HCT116 (cell line): ENCODE measurements around the gene FAM76B. TPM values are rescaled to one million over a fixed set of nuclear protein-coding genes. Genes with fewer than 3 reads are reported as not detected.

Source experiments
- ATAC-seq: fragments of 200-7000 bp; cut with Tn5 transposase; 2 replicates; pipeline ENCODE4 v1.9.1; 2020; ENCODE audit warnings: mild to moderate bottlenecking, moderate library complexity
- BruUV-seq: library from RNA; stranded (reverse); fragments of 400-500 nt; replicated peaks from 2 replicates; lab custom pipeline; 2021; lab: Mats Ljungman, UMichigan
- CTCF ChIA-PET: fragments of 300-600 bp; sonication (Branson Sonifier 250); formaldehyde crosslinking; loops from one replicate; lab custom pipeline; 2021; ENCODE audit warnings: antibody characterized with exemption; lab: Charles Lee
- POLR2A ChIA-PET: fragments of 300-600, 350-600 bp; sonication (Branson Sonifier 250); formaldehyde crosslinking; loops from one replicate; lab custom pipeline; 2021; ENCODE audit warnings: antibody characterized with exemption; lab: Charles Lee
- RAD21 ChIA-PET, 2 experiments: fragments of 300-600 bp; sonication (Branson Sonifier 250); formaldehyde crosslinking; loops; one replicate each; lab custom pipeline; 2023; ENCODE audit warnings: low total read pairs in 2 of 2; ENCODE audit not compliant: uncharacterized antibody in 2 of 2, unreplicated experiment in 2 of 2, low non-redundant PET in 1 of 2; lab: Charles Lee
- DNase-seq: peaks from one replicate; pipeline ENCODE4 v3.0.0-alpha.2; 2010; ENCODE audit warnings: low read depth, low spot score
- H2AFZ ChIP-seq: fragments of 200-600 bp; shearing (Covaris generic), sonication (generic); 2 replicates; pipeline ENCODE4 v1.6.1; 2017; ENCODE audit warnings: low read depth, mixed run types, mixed read lengths, antibody characterized with exemption, low read length; ENCODE audit not compliant: poor library complexity, severe bottlenecking
- H3K27ac ChIP-seq: 2 replicates; pipeline ENCODE4 v1.5.1; 2012; ENCODE audit warnings: low read depth, low read length
- H3K27me3 ChIP-seq: fragments of 200-600 bp; sonication (generic); 2 replicates; pipeline ENCODE4 v1.6.1; 2016; ENCODE audit warnings: mixed run types, low read length, mixed read lengths; ENCODE audit not compliant: insufficient read depth
- H3K36me3 ChIP-seq, 2 experiments: fragments of 200-500 bp in 1 of 2; fragments of 200-600 bp in 1 of 2; sonication (Bioruptor generic) in 1 of 2; sonication (generic) in 1 of 2; 2 replicates each; pipeline versions ENCODE4 v1.5.1 to v1.6.1; 2014 to 2016; ENCODE audit warnings: low read length in 2 of 2, inconsistent platforms in 1 of 2, mixed read lengths in 1 of 2, mixed run types in 1 of 2; ENCODE audit not compliant: insufficient read depth in 2 of 2, control insufficient read depth in 1 of 2
- H3K4me1 ChIP-seq, 2 experiments: fragments of 200-600 bp in 1 of 2; sonication (generic) in 1 of 2; 2 replicates each; pipeline versions ENCODE4 v1.5.1 to v1.6.1; 2012 to 2017; ENCODE audit warnings: low read length in 2 of 2, inconsistent platforms in 1 of 2, mild to moderate bottlenecking in 1 of 2, mixed read lengths in 1 of 2, mixed run types in 1 of 2, moderate library complexity in 1 of 2; ENCODE audit not compliant: insufficient read depth in 2 of 2, control insufficient read depth in 1 of 2
- H3K4me2 ChIP-seq: fragments of 200-600 bp; sonication (generic); 2 replicates; pipeline ENCODE4 v1.6.1; 2017; ENCODE audit warnings: mixed run types, low read length, mixed read lengths
- H3K4me3 ChIP-seq, 2 experiments: fragments of 200-600 bp in 1 of 2; sonication (generic) in 1 of 2; replicated peaks in 1 of 2; 2 replicates each; pipeline ENCODE4 v1.5.1; 2011 to 2016; ENCODE audit warnings: low read length in 2 of 2, control low read depth in 1 of 2, low read depth in 1 of 2, mild to moderate bottlenecking in 1 of 2, mixed read lengths in 1 of 2, mixed run types in 1 of 2
- H3K79me2 ChIP-seq: fragments of 200-600 bp; sonication (generic); 2 replicates; pipeline ENCODE4 v1.6.1; 2017; ENCODE audit warnings: mild to moderate bottlenecking, mixed run types, low read length, moderate library complexity, mixed read lengths; ENCODE audit not compliant: insufficient read depth
- H3K9ac ChIP-seq: fragments of 200-600 bp; sonication (generic); 2 replicates; pipeline ENCODE4 v1.6.1; 2016; ENCODE audit warnings: low read length, mixed read lengths
- H3K9me2 ChIP-seq: fragments of 200-600 bp; sonication (generic), shearing (Covaris generic); 2 replicates; pipeline ENCODE4 v1.6.1; 2017; ENCODE audit warnings: mixed run types, mild to moderate bottlenecking, moderate library complexity; ENCODE audit not compliant: insufficient read depth
- H3K9me3 ChIP-seq, 2 experiments: fragments of 200-500 bp in 1 of 2; fragments of 200-600 bp in 1 of 2; sonication (Bioruptor generic) in 1 of 2; sonication (generic) in 1 of 2; 2 replicates each; pipeline ENCODE4 v1.6.1; 2014 to 2017; ENCODE audit warnings: low read length in 2 of 2, mixed read lengths in 2 of 2, inconsistent platforms in 1 of 2, low read depth in 1 of 2, mild to moderate bottlenecking in 1 of 2, mixed run types in 1 of 2, moderate library complexity in 1 of 2; ENCODE audit not compliant: control insufficient read depth in 1 of 2, insufficient read depth in 1 of 2
- H4K20me1 ChIP-seq: fragments of 200-600 bp; sonication (generic), shearing (Covaris generic); 2 replicates; pipeline ENCODE4 v1.6.1; 2017; ENCODE audit warnings: mixed run types, mild to moderate bottlenecking, moderate library complexity; ENCODE audit not compliant: insufficient read depth
- CEBPB ChIP-seq: IDR thresholded peaks from 2 replicates; pipeline ENCODE4 v1.6.1; 2012; ENCODE audit warnings: low read depth
- CTCF ChIP-seq, 3 experiments: fragments of 200-600 bp in 1 of 3; sonication (generic) in 1 of 3; IDR thresholded peaks in 2 of 3; conservative IDR thresholded peaks in 1 of 3; 2 replicates each; pipeline ENCODE4 v1.5.1; 2012 to 2017; ENCODE audit warnings: low read depth in 2 of 3, low read length in 2 of 3, antibody characterized with exemption in 1 of 3, borderline replicate concordance in 1 of 3, control low read depth in 1 of 3, mild to moderate bottlenecking in 1 of 3, mixed read lengths in 1 of 3, mixed run types in 1 of 3, moderate library complexity in 1 of 3; ENCODE audit not compliant: insufficient read depth in 1 of 3
- EGR1 ChIP-seq: IDR thresholded peaks from 2 replicates; pipeline ENCODE4 v1.6.1; 2012; ENCODE audit warnings: low read depth
- EZH2 ChIP-seq: fragments of 200-600 bp; sonication (generic); IDR thresholded peaks from 2 replicates; pipeline ENCODE4 v1.6.1; 2017; ENCODE audit warnings: antibody characterized with exemption, mixed run types
- FOSL1 ChIP-seq: IDR thresholded peaks from 2 replicates; pipeline ENCODE4 v1.6.1; 2012; ENCODE audit warnings: low read depth
- JUND ChIP-seq: IDR thresholded peaks from 2 replicates; pipeline ENCODE4 v1.6.1; 2012
- POLR2AphosphoS5 ChIP-seq: IDR thresholded peaks from 2 replicates; pipeline ENCODE4 v1.6.1; 2011; ENCODE audit warnings: mild to moderate bottlenecking, low read depth, low read length, moderate library complexity
- RAD21 ChIP-seq: IDR thresholded peaks from 2 replicates; pipeline ENCODE4 v1.6.1; 2012; ENCODE audit warnings: low read depth, mild to moderate bottlenecking
- SIN3A ChIP-seq: IDR thresholded peaks from 2 replicates; pipeline ENCODE4 v1.6.1; 2012; ENCODE audit warnings: low read depth
- SP1 ChIP-seq: IDR thresholded peaks from 2 replicates; pipeline ENCODE4 v1.6.1; 2012; ENCODE audit warnings: low read depth
- SRF ChIP-seq: IDR thresholded peaks from 2 replicates; pipeline ENCODE4 v1.6.1; 2012; ENCODE audit warnings: low read depth
- TCF7L2 ChIP-seq: IDR thresholded peaks from 2 replicates; pipeline ENCODE4 v1.7.0; 2011; ENCODE audit warnings: borderline replicate concordance, inconsistent platforms; ENCODE audit not compliant: insufficient read depth, insufficient read length; ENCODE audit errors: extremely low read depth
- YY1 ChIP-seq: IDR thresholded peaks from 2 replicates; pipeline ENCODE4 v1.6.1; 2011; ENCODE audit warnings: low read length, low read depth, moderate library complexity, mild to moderate bottlenecking; ENCODE audit not compliant: insufficient replicate concordance; ENCODE audit errors: extremely low read depth
- ZFX ChIP-seq: fragments of 450-650 bp; IDR thresholded peaks from 2 replicates; pipeline ENCODE4 v1.6.1; 2017
- intact Hi-C: fragments of 100-400 bp; cut with micrococcal nuclease; formaldehyde crosslinking; loops from 2 replicates; pipeline ENCODE4 v1.10.0; 2022
- total RNA-seq: library from RNA; stranded (reverse); gene quantifications from one replicate; pipeline ENCODE4 v1.2.1, GENCODE V29; 2021; ENCODE audit not compliant: unreplicated experiment
- TF ChIP-seq, protein P1 (sequence below): IDR thresholded peaks from 2 replicates; pipeline ENCODE4 v1.6.1; 2012
- TF ChIP-seq, protein P2 (sequence below): IDR thresholded peaks from 2 replicates; pipeline ENCODE4 v1.6.1; 2012
- TF ChIP-seq, protein P3 (sequence below): IDR thresholded peaks from 2 replicates; pipeline ENCODE4 v1.6.1; 2011; ENCODE audit warnings: mild to moderate bottlenecking, low read length, moderate library complexity; ENCODE audit not compliant: insufficient replicate concordance; ENCODE audit errors: extremely low read depth
- TF ChIP-seq, protein P4 (sequence below): IDR thresholded peaks from 2 replicates; pipeline ENCODE4 v1.6.1; 2012; ENCODE audit warnings: low read depth

Gene FAM76B
- total RNA-seq, 1 experiment from 2014 or later, result 27.5 TPM

DNA sequence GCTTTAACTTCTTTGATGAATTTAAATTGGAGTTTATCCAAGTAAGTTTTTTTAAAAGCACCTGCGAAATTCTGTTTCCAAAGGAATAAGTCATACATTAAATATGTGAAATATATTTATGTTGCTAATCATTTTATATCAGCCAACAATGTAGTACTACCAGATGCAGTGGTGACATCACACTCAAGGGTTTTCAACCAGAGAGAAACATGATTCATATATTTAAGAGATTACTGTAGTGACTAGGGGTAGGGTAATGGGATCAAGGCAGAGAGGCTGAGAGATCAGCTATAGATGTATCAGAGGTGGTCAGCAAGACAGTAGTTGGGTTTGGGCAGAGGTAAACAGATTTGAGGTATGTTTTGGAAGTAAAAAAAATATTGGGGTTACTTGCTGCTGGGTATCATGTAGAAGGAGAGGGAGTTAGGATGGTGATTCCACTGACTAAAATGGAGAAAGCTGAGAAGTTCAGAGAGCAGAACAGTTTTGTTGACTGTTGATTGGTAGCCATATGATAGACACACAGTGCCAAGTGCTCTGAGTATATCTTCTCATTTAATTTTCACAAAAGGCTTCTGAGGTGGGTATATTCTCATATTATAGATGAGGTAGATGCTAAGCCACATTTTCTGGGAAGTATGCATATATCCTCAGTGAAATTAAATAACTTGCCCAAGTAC, 40.1 kb upstream of the FAM76B start:
- RAD21 ChIA-PET, result no interaction called here
- Histone ChIP-seq H3K27me3 (no peaks in the 10 kb centered on the region), H3K79me2 (no peaks in the 10 kb centered on the region), H3K27ac (no peak overlapping the region), H3K9me2 (no peaks in the 10 kb centered on the region), H3K36me3 (peaks cover 19 to 22% of the 10 kb centered on the region in 2 experiments), H4K20me1 (no peaks in the 10 kb centered on the region), H2AFZ (no peak overlapping the region), H3K4me3 (no peak overlapping the region), H3K9ac (no peak overlapping the region), H3K4me2 (no peak overlapping the region), H3K4me1 (no peaks in the 10 kb centered on the region), H3K9me3 (no peaks in the 10 kb centered on the region)
- POLR2A ChIA-PET, result no interaction called here
- intact Hi-C loops, result no loop called here
- TF ChIP-seq SRF (no peak), FOSL1 (no peak), TCF7L2 (no peak), SP1 (no peak), JUND (no peak), ZFX (no peak), RAD21 (no peak), SIN3A (no peak), POLR2AphosphoS5 (no peak), CEBPB (no peak), YY1 (no peak), CTCF (IDR thresholded peaks at IDR 0.05 in 2 of 3, conservative IDR thresholded peaks at IDR 0.05 in 1 of 3; ENCODE audit: borderline replicate concordance in 1 of 3, insufficient read depth in 1 of 3, low read depth in 2 of 3, low read length in 2 of 3) (no peak), EZH2 (no peak), EGR1 (no peak)
- TF ChIP-seq, protein P1, sequence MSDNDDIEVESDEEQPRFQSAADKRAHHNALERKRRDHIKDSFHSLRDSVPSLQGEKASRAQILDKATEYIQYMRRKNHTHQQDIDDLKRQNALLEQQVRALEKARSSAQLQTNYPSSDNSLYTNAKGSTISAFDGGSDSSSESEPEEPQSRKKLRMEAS, result no peak
- TF ChIP-seq, protein P2, sequence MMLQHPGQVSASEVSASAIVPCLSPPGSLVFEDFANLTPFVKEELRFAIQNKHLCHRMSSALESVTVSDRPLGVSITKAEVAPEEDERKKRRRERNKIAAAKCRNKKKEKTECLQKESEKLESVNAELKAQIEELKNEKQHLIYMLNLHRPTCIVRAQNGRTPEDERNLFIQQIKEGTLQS, result no peak
- TF ChIP-seq, protein P3, sequence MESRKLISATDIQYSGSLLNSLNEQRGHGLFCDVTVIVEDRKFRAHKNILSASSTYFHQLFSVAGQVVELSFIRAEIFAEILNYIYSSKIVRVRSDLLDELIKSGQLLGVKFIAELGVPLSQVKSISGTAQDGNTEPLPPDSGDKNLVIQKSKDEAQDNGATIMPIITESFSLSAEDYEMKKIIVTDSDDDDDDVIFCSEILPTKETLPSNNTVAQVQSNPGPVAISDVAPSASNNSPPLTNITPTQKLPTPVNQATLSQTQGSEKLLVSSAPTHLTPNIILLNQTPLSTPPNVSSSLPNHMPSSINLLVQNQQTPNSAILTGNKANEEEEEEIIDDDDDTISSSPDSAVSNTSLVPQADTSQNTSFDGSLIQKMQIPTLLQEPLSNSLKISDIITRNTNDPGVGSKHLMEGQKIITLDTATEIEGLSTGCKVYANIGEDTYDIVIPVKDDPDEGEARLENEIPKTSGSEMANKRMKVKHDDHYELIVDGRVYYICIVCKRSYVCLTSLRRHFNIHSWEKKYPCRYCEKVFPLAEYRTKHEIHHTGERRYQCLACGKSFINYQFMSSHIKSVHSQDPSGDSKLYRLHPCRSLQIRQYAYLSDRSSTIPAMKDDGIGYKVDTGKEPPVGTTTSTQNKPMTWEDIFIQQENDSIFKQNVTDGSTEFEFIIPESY, result no peak
- TF ChIP-seq, protein P4, sequence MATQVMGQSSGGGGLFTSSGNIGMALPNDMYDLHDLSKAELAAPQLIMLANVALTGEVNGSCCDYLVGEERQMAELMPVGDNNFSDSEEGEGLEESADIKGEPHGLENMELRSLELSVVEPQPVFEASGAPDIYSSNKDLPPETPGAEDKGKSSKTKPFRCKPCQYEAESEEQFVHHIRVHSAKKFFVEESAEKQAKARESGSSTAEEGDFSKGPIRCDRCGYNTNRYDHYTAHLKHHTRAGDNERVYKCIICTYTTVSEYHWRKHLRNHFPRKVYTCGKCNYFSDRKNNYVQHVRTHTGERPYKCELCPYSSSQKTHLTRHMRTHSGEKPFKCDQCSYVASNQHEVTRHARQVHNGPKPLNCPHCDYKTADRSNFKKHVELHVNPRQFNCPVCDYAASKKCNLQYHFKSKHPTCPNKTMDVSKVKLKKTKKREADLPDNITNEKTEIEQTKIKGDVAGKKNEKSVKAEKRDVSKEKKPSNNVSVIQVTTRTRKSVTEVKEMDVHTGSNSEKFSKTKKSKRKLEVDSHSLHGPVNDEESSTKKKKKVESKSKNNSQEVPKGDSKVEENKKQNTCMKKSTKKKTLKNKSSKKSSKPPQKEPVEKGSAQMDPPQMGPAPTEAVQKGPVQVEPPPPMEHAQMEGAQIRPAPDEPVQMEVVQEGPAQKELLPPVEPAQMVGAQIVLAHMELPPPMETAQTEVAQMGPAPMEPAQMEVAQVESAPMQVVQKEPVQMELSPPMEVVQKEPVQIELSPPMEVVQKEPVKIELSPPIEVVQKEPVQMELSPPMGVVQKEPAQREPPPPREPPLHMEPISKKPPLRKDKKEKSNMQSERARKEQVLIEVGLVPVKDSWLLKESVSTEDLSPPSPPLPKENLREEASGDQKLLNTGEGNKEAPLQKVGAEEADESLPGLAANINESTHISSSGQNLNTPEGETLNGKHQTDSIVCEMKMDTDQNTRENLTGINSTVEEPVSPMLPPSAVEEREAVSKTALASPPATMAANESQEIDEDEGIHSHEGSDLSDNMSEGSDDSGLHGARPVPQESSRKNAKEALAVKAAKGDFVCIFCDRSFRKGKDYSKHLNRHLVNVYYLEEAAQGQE, result no peak
- BruUV-seq, result no TSS peak
- ATAC-seq (no peak), DNase-seq (no peak)
- CTCF ChIA-PET, result interaction anchor here (0.8 to 1.0 kb wide), 2 partner anchors 20 to 513 kb away, joined by 3 read pairs; partner anchors contain the start of gene MAML2
